Activated CD4-positive, alpha-beta T cell treated with anti-CD3 and anti-CD28 coated beads for 4 hours (primary cell): ENCODE measurements around the gene SLAMF1.
"Not testable (repeated sequence)": the region's sequence is repeated elsewhere in the genome, so short reads cannot be mapped to it uniquely, and the experiment has no call there.

Source experiments
- DNase-seq, 2 donors: peaks; one replicate each; pipeline ENCODE4 v3.0.0-alpha.2; 2020

Gene SLAMF1

GRCh38 chr1:160664573-160665051 is 17.8 kb upstream of the SLAMF1 start:
- no peak for DNase-seq

- DNase-seq, result no peak
These were observed 16.1 kb upstream of the SLAMF1 start for GRCh38 chr1:160662910-160663309.

DNA sequence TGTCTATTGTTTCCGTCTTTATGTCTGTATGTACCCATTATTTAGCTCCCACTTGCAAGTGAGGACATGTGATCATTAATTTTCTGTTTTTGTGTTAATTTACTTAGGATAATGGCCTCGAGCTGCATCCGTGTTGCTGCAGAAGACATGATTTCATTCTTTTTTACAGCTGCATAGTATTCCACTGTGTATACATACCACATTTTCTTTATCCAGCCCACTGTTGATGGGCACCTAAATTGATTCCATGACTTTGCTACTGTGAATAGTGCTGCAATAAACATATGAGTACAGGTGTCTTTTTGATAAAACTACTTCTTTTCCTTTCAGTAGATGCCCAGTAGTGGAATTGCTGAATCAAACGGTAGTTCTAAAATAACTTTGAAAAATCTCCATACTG is 12.7 kb upstream of the SLAMF1 start:
- DNase-seq, result no peak

DNA sequence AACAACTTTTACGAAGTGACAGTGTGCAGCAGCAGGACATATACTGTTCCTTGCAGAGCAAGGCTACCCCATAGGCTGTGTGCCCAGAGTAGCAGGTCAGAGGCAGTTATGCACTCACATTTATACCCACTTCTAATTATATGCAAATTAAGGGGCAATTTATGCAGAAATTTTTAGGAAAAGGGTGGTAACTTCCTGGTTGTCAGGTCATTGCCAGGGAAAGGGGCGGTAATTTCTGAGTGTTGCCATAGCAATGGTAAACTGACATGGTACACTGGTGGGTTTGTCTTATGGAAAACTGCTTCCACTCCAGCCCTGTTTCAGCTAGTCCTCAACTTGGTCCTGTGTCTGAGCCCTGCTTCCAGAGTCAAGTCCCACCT is 12.0 kb upstream of the SLAMF1 start:
- DNase-seq, result no peak

DNA sequence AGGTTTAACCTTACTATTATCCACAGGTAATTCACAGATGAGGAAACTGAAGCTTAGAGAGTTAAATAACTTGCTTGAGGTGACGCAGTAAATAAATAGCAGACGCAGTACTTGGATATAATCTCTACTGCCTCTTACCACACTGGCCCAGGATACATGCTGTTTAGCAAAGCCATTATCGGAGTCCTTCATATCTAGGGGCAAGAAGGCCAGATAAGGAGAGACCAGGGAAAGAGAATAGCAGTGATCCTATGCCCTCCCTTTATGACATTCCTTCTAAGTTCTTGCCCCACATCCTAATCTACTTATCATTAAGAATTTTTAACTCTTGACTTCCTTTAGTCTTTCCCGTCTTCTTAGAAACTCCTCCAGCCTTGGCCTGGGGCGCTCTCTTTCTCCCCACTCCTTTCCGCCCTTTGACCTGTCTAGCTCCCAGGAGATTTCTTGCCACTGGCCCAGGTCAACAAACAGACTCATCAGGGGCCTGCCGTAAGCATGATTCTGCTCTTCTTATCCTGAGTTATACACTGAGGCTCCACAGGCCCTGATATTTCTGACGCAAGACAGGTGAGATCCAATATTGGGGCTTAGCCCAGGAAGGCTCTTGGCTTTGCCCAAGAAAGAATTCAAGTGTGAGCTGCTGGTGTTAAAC is 11.4 kb upstream of the SLAMF1 start:
- no peak for DNase-seq

DNA sequence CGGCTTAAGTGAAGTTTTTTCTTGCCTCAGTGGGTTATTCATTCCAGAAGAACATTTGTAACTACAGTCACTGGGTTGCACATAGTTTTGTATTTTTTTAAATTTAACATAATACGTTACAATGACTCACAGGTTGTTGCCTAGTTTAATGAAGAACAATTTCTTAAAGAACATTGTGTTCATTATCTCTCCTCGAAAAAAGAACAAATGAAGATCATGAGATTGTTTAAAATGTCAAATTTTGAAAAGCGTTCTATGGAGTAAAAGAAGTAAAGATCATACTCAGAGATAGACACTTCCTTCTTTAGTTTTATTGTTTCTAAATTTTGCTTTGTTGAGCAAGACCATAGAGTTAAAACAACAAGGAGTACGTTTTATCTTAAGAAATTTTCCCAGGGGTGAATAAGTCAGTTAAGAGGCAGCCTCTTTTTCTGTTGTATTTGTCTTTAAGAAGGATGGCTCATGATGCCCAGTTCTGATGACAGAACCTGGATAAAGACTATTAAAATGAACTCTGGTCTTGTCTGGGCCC is 10.5 kb upstream of the SLAMF1 start:
- DNase-seq, result no peak

- DNase-seq, result no peak
These were observed 9.9 kb upstream of the SLAMF1 start for GRCh38 chr1:160656737-160657136.

DNA sequence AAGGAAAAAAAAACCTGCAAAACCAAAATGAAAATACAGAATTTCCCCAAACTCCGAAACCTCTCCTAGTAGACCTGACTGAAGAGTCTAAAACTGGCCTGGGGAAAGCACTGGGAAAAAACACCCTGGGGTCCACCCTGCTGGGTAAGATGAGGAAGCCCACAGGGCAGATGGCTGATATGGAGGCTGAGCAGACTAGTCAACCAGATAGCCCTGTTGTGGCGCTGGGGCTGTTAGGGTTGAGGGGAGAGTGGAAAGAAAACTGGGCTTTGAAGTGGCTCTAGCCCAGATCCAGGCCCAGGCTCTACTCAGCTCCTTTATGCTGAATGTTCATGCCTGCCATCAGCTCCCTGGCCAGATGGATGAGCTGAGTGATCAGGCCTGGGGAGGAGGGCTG is 6.8 kb upstream of the SLAMF1 start:
- DNase-seq, result no peak

DNA sequence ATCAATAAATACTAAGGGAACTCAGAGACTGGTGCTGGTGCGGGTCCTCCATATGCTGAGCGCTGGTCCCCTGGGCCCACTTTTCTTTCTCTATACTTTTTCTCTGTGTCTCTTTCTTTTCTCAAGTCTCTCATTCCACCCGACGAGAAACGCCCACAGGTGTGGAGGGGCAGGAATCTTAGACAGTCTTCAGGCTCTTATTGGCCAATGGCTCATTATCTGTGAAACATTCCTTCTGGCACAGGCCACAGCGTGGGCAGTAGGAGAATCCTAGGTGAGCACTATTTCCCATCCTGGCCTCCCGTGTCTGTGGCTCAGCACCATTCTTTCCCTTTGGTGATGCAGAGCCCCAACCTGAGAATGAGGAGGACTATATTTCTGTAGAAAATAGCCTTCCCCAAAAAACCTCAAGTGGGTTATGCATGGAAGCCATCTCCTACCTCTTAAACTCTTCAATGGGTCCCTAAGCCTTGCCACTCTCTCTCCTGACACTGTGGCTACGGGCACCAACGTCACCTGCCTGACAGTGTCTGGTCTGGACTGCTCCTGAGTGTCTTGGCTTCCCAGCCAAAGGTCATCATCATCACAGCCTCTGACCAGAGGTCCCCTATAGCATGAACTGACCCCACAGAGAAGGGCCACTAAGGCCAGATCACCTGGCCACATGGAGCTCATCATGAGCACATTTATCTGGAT is 6.2 kb upstream of the SLAMF1 start:
- DNase-seq, result no peak

GRCh38 chr1:160652065-160652641 is 5.3 kb upstream of the SLAMF1 start:
- DNase-seq, result not testable (repeated sequence)

DNA sequence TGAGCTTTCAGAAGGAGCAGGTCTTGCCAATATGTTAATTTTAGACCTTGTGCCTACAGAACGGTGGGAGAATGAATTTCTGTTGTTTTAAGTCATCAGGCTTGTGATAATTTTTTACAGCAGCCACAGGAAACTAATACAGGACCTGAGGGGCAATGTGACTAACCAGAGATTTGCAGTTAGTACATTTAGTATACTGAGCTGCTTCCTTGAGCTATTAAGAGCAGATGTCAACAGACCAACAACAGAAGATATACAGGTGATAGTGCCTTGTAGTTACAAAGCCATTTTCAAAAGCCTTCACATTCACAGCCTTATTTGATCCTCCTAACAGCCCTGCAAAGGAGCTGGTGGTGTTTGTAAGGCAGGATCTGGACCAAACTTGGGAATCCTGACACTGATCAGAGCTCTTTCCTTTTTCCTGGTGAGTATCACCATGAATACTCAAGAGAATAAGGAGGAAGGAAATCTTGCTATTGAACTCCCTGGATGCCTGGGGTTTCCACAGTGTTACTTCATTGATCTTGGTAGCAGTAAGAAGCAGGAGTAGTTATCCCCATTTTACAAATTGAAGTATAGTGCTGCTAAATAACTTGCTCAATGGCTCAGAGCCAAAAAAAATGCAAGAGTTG is 4.7 kb upstream of the SLAMF1 start:
- DNase-seq, result no peak

DNA sequence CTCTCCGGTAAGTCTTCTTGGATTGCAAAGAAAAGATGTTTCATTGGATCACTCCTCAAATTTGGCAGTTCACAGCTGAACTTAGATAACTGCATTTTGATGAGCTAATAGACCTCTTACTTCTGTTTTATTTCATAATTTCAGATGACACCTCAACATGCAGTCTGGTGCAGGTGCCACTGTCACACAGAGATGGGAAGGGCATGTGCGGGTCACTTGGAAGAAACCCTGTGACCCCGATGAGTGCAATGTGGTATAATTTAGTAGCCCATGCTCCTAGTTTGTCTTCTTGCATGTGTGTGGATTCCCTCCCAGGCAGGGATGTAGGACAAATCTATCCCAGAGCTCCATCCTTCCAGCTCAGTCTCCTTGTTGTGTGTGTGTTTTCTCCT is 481 bp upstream of the SLAMF1 start:
- DNase-seq, result no peak

DNA sequence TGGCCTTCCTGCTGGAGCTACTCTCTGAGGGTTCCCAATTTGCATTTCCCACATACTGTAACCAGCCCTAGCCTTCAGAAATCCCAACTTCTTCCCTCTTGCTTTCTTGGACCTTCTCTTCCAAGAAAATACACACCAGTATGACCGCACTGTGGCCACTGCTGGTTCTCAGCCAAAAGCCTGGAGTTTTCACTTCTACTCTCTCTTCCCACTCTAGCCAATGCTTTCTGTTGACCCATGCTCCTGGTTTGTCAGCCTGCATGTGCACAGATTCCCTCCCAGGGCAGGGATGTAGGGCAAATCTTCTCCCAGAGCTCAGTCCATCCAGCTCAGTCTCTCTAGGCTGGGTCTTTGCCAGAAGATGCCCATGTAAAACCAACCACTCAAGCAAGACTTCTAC is 664 bp downstream of the SLAMF1 start:
- no peak for DNase-seq

- DNase-seq, result no peak
These were observed 1.3 kb downstream of the SLAMF1 start for GRCh38 chr1:160645386-160646130.

DNA sequence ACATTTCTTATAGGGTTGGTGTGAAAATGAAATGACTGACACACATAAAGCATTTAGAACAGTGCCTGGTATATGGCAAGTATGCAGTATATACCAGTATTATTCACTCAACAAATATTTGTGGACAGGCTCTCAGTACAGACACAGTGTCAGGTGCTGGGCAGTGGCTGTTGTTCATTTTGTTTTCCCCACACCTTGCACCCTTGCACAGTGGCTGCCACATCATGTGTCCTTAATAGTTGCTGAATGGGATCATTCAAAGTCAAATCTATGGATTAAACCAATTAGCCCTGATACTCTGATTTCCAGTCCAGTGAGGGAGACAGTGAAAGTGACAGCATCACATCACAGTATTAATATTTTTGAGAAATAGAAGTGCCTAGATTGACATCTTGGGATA is 2.4 kb downstream of the SLAMF1 start:
- DNase-seq, result no peak

- DNase-seq, result no peak
These were observed 3.7 kb downstream of the SLAMF1 start for GRCh38 chr1:160643138-160643537.

DNA sequence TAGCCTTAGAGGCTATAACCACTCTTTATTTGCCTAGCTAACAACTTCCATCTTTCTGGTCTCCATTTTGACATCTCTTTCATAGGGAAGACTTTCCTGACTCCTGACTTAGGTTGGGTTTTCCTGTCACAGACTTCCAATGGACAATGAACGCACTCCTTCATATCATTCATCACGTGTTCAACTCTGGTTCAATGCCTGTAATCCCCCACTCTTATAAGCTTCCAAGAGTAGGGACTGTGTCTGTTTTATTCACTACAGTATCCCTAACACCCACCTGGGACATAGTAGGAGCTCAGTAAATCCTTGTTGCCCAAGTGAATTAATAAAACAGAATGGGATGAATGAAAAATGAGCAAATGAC is 4.6 kb downstream of the SLAMF1 start:
- no peak for DNase-seq

DNA sequence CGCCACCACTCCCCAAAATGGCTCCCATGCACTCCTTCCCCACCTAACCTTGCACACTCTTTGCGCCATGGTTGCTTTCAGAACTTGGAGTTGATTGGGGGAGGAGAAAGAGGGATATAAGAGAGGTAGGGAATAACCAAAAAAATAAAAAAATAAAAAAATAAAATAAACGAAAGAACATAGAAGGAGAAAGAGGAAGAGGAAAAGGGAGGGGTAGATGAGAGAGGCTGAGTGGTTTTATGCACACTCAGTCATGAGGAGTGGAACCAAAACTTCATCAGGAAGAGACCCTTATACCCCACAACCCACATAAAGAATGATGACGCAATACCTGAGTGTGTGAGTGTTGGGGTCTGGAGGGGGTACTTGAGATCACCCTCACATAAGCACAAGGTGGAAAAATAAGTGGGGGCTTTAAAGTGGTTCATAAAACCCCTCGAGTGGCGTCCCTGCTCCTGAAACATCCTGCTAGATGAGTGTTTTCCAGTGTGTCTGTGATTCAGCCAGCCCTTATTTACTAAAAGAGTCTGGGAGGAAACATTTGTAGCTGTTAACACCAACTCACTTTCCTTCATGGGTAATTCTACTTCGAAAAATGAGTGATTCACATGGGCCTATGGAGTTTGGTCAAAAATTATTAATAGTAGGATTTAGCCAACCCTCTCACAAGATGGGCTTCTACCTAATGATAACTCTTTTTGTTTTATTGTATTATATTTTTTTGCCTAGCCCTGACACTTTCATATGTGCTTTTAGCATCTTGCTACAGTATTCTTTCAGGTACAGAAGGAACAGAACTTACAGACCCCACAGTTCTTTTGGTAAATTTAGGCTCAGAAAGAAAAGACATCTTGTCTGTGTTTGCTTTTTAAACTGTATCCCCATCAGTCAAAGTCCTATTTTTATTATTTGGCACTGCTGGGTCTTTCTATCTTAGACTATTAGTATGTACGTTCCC is 5.2 kb downstream of the SLAMF1 start:
- DNase-seq, result peak; percentile 56

DNA sequence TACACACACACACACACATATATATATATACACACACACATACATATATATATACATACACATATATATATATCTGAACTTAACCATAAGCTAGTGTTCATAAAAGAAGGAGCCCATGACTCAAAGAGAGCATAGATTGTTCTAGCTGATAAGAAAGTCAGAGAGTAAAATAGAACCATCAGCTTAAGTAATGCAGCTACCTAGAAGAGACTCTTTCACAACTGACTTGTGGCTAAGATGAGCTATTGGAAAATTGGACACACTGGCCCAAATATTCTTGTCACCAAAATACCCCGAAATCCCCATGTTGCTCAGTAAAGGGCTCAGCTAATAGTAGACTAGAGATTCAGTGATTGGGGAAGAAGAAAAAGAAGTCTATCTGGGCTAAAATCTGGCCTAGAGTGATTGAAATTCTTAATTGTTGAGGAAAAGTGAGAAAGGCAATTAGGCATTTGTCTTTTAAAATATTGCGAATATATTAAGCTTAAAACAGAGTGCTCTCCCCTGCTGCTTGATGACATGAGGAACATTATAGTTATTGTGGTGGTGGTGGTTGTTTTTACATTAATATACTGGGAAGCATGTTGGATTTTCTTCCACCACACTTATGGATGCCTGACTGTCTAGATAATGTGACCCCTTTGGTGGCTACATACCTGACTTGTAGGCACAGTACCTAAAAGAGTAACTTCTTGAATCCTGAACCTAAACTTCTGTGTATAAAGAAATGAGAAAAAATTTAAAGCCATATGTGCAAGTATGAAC is 6.3 kb downstream of the SLAMF1 start:
- DNase-seq, result peak in 1 of 2 donors; percentile 26

GRCh38 chr1:160639652-160640051 is 7.2 kb downstream of the SLAMF1 start:
- no peak for DNase-seq

GRCh38 chr1:160638926-160639325 is 7.9 kb downstream of the SLAMF1 start:
- DNase-seq, result no peak
